ENCODE data around the gene PTPN7.

The PTPN7 gene

DNA sequence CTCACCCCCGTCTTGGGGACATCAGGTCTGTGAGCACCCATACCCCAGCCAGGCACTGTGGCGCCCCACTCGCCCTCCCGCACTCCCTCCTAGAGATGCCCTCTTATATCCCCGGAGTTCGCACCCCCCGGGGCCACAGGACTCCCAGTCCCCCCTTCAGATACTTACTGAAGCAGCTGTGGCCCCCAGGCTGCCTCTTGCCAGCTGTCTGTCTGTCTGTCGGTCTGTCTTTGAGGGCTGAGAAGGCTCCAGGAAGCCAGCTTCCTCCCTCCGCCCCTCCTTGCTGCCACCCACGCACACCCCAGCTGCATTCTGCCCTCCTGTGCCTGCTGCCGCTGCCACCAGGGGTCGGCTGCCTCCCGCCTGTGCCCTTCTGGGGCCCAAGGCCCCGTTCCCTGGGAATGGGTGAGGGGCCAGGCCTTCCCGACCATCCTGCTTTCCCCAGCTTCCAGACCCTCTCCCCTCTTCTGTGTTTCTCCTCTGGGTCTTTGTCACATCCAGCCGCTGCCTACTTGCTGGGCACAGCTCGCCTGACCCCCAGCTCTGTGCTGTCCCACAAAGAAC is at the start of gene PTPN7:
Gene PTPN7 (minus strand): TSS at position 226 of the 564 bp plus-strand sequence. CDS start 1,200 bp downstream, outside the sequence.
- peaks cover 77% of the 10 kb centered on the region for H3K4me1 ChIP-seq (ENCODE audit: insufficient read depth, low read length, poor library complexity, severe bottlenecking)
- peaks cover 81% of the 10 kb centered on the region for H3K79me2 ChIP-seq (ENCODE audit: insufficient read depth, low read length)

DNA sequence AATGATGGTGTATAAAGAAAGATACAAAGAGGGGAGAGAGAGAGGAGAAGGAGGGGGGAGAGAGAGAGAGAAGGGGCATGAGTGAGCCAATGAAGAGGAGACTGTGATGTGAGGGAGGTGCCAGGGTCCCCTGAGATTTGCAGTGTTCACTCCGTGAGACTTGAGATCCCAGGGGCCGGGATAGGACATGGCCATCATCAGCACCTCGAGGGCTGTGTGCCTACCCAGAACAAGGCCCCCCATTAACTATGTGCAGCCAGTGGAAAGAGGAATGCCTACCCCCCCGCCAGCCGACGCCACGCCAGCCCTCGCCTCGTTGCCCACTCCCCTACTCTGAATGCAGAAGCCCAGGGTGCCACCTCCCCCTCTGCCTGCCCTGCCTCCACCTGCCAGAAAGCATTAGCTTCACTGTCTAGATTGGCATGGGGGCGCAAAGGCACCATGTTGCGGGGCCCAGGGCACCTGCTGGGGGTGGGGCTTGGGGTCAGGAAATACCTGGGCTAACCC is 48.0 kb upstream of the PTPN7 start:
- no peaks in the 10 kb centered on the region for H4K20me1 ChIP-seq (ENCODE audit: insufficient read depth, low read length, poor library complexity, severe bottlenecking)
- H3K4me2 ChIP-seq (ENCODE audit: low read depth, low read length, poor library complexity, severe bottlenecking): no peak overlapping the region
- no peaks in the 10 kb centered on the region for H3K9me2 ChIP-seq (replicated peaks; ENCODE audit: low read depth, low read length)
- no peaks in the 10 kb centered on the region for H3K4me1 ChIP-seq (ENCODE audit: insufficient read depth, low read length, poor library complexity, severe bottlenecking)
- H3K27me3 ChIP-seq (ENCODE audit: insufficient read depth, low read length, poor library complexity, severe bottlenecking): no peaks in the 10 kb centered on the region
- no peaks in the 10 kb centered on the region for H3K79me2 ChIP-seq (ENCODE audit: insufficient read depth, low read length)
- no peaks in the 10 kb centered on the region for H3F3A ChIP-seq (ENCODE audit: low read depth)
- no peak overlapping the region for H3K9ac ChIP-seq (ENCODE audit: low read depth, low read length, poor library complexity, severe bottlenecking)
- H3K36me3 ChIP-seq (ENCODE audit: insufficient read depth, low read length): no peaks in the 10 kb centered on the region
- no peaks in the 10 kb centered on the region for H3K9me3 ChIP-seq (ENCODE audit: insufficient read depth, low read depth, low read length)
- H3K4me3 ChIP-seq (ENCODE audit: low read length, poor library complexity, severe bottlenecking): no peak overlapping the region
- no peak overlapping the region for H2AFZ ChIP-seq (ENCODE audit: low read length)
- TF ChIP-seq, protein P1, sequence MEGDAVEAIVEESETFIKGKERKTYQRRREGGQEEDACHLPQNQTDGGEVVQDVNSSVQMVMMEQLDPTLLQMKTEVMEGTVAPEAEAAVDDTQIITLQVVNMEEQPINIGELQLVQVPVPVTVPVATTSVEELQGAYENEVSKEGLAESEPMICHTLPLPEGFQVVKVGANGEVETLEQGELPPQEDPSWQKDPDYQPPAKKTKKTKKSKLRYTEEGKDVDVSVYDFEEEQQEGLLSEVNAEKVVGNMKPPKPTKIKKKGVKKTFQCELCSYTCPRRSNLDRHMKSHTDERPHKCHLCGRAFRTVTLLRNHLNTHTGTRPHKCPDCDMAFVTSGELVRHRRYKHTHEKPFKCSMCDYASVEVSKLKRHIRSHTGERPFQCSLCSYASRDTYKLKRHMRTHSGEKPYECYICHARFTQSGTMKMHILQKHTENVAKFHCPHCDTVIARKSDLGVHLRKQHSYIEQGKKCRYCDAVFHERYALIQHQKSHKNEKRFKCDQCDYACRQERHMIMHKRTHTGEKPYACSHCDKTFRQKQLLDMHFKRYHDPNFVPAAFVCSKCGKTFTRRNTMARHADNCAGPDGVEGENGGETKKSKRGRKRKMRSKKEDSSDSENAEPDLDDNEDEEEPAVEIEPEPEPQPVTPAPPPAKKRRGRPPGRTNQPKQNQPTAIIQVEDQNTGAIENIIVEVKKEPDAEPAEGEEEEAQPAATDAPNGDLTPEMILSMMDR (conservative IDR thresholded peaks at IDR 0.05; ENCODE audit: low read length): no peak
- no peak for TF ChIP-seq EZH2phosphoT487 (IDR thresholded peaks at IDR 0.05; ENCODE audit: borderline replicate concordance)

More for the DNA sequence above, at the start of gene PTPN7:
- H3K9ac ChIP-seq (ENCODE audit: low read depth, low read length, poor library complexity, severe bottlenecking): peak within 1 kb of the TSS; percentile 100
- peaks cover 6% of the 10 kb centered on the region for H3F3A ChIP-seq (ENCODE audit: low read depth)
- H2AFZ ChIP-seq (ENCODE audit: low read length): no peak within 1 kb of the TSS
- peak within 1 kb of the TSS; percentile 98 for H3K4me3 ChIP-seq (ENCODE audit: low read length, poor library complexity, severe bottlenecking)
- H3K4me2 ChIP-seq (ENCODE audit: low read depth, low read length, poor library complexity, severe bottlenecking): peak within 1 kb of the TSS; percentile 96
- no peaks in the 10 kb centered on the region for H3K9me3 ChIP-seq (ENCODE audit: insufficient read depth, low read depth, low read length)
- TF ChIP-seq, protein P1 (conservative IDR thresholded peaks at IDR 0.05; ENCODE audit: low read length): peak; percentile 70
- no peak for TF ChIP-seq EZH2phosphoT487 (IDR thresholded peaks at IDR 0.05; ENCODE audit: borderline replicate concordance)
- no peaks in the 10 kb centered on the region for H3K9me2 ChIP-seq (replicated peaks; ENCODE audit: low read depth, low read length)
- H3K36me3 ChIP-seq (ENCODE audit: insufficient read depth, low read length): peaks cover 17% of the 10 kb centered on the region
- H3K27me3 ChIP-seq (ENCODE audit: insufficient read depth, low read length, poor library complexity, severe bottlenecking): no peaks in the 10 kb centered on the region
- H4K20me1 ChIP-seq (ENCODE audit: insufficient read depth, low read length, poor library complexity, severe bottlenecking): peaks cover 37% of the 10 kb centered on the region

DNA sequence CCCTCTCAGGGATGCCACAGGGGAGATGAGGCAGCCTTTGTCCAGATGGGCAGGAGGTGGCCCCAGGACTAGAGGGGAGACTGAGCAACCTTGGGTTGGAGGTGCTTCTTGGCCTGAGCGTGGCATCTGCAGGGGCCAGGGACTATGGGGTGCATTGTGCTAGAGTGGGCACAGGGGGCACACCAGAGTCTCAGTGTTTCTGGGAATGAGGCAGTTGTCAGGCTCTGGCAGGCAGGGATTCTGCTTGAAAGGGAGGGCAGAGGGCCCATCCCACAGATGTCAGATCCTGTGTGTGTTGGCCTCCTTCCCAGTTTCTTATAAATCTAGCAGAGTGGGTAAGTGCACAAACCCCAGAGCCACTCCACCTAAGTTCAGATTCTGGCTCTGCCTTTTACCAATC is 46.9 kb upstream of the PTPN7 start:
- no peak overlapping the region for H2AFZ ChIP-seq (ENCODE audit: low read length)
- H3K27me3 ChIP-seq (ENCODE audit: insufficient read depth, low read length, poor library complexity, severe bottlenecking): no peaks in the 10 kb centered on the region
- no peaks in the 10 kb centered on the region for H3F3A ChIP-seq (ENCODE audit: low read depth)
- H3K9ac ChIP-seq (ENCODE audit: low read depth, low read length, poor library complexity, severe bottlenecking): no peak overlapping the region
- H3K36me3 ChIP-seq (ENCODE audit: insufficient read depth, low read length): no peaks in the 10 kb centered on the region
- H3K4me3 ChIP-seq (ENCODE audit: low read length, poor library complexity, severe bottlenecking): no peak overlapping the region
- TF ChIP-seq, protein P1 (conservative IDR thresholded peaks at IDR 0.05; ENCODE audit: low read length): no peak; the same call in 1 of the 2 replicates
- no peak for TF ChIP-seq EZH2phosphoT487 (IDR thresholded peaks at IDR 0.05; ENCODE audit: borderline replicate concordance)
- no peaks in the 10 kb centered on the region for H4K20me1 ChIP-seq (ENCODE audit: insufficient read depth, low read length, poor library complexity, severe bottlenecking)
- H3K79me2 ChIP-seq (ENCODE audit: insufficient read depth, low read length): no peaks in the 10 kb centered on the region
- no peak overlapping the region for H3K4me2 ChIP-seq (ENCODE audit: low read depth, low read length, poor library complexity, severe bottlenecking)
- no peaks in the 10 kb centered on the region for H3K4me1 ChIP-seq (ENCODE audit: insufficient read depth, low read length, poor library complexity, severe bottlenecking)
- no peaks in the 10 kb centered on the region for H3K9me2 ChIP-seq (replicated peaks; ENCODE audit: low read depth, low read length)
- no peaks in the 10 kb centered on the region for H3K9me3 ChIP-seq (ENCODE audit: insufficient read depth, low read depth, low read length)
